Peyer's patch (tissue), 4 donors: ENCODE data around the gene B3GALNT2.

Source experiments
- POLR2A ChIP-seq, 2 donors: fragments of 450-650 bp; IDR thresholded peaks; one replicate each; pipeline ENCODE4 v1.5.1; 2017; ENCODE audit warnings: antibody characterized with exemption in 2 of 2, mild to moderate bottlenecking in 2 of 2, moderate library complexity in 2 of 2
- TF ChIP-seq, protein P1 (sequence below), 6 experiments: fragments of 450-650 bp in 4 of 6; fragments of 200-600 bp in 2 of 6; sonication (generic) in 1 of 6; IDR thresholded peaks; one replicate each; pipeline ENCODE4 v1.5.1; 2017 to 2019; ENCODE audit warnings: antibody characterized with exemption in 6 of 6, mild to moderate bottlenecking in 3 of 6, moderate library complexity in 1 of 6

DNA sequence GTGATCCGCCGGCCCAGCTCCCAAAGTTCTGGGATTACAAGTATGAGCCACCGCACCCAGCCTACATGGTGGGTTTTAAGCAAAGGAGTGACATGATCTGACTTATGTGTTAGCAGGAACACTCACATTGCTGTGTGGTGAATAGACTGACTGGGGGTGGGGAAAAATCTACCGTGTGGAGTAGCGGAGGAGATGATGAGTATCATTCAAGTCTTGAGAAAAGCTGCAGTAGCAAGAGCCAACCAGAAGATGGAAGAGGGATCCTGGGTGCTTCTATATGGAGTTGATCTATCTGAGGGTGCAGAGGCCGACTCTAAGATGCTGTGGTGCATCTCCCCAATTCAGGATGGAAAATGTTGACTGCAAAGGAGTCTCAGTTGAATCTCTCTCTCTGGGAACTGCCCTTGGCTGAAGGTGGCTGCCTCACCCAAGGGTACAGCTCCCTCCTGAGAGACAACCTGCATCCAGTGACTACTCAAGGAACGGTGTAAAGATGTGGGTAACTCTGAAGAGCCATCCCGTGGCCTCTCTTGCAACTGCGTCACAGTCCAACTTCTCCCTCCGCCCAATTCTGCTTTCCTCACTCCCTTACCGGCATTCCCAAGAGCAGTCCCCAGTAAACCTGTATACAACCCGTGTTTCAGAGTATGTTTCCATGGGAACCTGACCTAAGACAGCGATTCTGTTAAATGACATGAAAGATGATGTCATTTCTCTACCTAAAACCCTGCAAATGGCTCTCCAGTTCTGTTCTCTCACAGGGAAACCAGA, 7.4 kb upstream of the B3GALNT2 start:
- TF ChIP-seq, protein P1, sequence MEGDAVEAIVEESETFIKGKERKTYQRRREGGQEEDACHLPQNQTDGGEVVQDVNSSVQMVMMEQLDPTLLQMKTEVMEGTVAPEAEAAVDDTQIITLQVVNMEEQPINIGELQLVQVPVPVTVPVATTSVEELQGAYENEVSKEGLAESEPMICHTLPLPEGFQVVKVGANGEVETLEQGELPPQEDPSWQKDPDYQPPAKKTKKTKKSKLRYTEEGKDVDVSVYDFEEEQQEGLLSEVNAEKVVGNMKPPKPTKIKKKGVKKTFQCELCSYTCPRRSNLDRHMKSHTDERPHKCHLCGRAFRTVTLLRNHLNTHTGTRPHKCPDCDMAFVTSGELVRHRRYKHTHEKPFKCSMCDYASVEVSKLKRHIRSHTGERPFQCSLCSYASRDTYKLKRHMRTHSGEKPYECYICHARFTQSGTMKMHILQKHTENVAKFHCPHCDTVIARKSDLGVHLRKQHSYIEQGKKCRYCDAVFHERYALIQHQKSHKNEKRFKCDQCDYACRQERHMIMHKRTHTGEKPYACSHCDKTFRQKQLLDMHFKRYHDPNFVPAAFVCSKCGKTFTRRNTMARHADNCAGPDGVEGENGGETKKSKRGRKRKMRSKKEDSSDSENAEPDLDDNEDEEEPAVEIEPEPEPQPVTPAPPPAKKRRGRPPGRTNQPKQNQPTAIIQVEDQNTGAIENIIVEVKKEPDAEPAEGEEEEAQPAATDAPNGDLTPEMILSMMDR (IDR thresholded peaks at IDR 0.05), result no peak
- TF ChIP-seq POLR2A (IDR thresholded peaks at IDR 0.05), result no peak
